Measurements from ENCODE around the gene ZCCHC2. TPM values are rescaled to one million over a fixed set of nuclear protein-coding genes. Genes with fewer than 3 reads are reported as not detected.
A peak's percentile ranks its signal among the peaks of the same experiment; 100 is the strongest.

ZCCHC2 gene
- total and polyA plus RNA-seq, 9 of the 15 experiments (the other 6 are each of a cell fraction or from before 2014, with no cell fraction given): 1.0 to 9.2 (median 6.0) TPM

DNA sequence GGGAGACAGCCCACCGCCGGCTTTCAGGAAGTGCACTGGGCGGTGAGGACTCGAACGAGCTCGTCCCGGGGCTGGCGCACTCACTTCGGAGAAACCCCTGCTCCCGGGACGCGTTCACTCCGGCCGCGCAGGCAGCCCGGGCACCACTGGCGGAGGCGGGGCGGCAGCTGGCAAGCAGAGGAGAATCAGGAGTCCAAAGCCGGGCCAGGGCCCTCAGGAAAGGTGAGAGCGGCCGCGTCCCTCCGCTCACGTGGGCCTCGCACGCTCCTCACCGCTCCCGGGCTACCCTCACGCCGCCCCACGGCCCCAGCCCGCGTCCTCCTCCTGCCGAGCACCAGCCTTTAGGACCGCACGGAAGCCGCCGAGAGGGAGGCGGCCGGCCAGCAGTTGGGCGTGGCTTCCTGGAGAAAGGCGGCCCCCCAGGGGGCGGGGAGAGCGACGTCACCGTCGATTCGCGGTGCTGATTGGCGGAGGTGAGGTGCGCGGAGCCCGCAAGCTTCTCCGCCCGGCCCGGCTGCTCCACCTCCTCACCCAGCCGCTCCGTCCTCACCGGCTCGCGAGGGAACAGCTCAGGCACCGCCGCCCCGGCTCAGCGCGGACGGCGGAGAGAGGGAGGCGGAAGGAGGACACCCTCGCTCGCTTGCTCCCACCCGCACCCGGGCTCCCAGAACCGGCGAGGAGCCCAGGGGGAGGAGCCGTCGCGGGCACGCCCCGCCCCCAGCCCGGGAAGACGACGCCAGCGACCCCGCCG lies at the start of gene ZCCHC2 (continued):
- TF ChIP-seq SPI1 (IDR thresholded peaks at IDR 0.05; ENCODE audit: borderline replicate concordance, low read depth, low read length) (no peak), SAFB (IDR thresholded peaks at IDR 0.05; ENCODE audit: borderline replicate concordance, low read depth, low read length) (peak; percentile 73), ZBTB17 (CRISPR knock-in tag; IDR thresholded peaks at IDR 0.05) (no peak), ZNF79 (CRISPR knock-in tag; IDR thresholded peaks at IDR 0.05; ENCODE audit: low read depth) (no peak), ZKSCAN8 (CRISPR knock-in tag; IDR thresholded peaks at IDR 0.05) (no peak), CBFB (CRISPR knock-in tag; IDR thresholded peaks at IDR 0.05) (no peak), SMARCC2 (IDR thresholded peaks at IDR 0.05; ENCODE audit: low read depth) (no peak), EHMT2 (IDR thresholded peaks at IDR 0.05) (no peak), TEAD1 (CRISPR knock-in tag; IDR thresholded peaks at IDR 0.05) (no peak), PHB2 (IDR thresholded peaks at IDR 0.05; ENCODE audit: low read depth) (no peak), TCFL5 (CRISPR knock-in tag; conservative IDR thresholded peaks at IDR 0.05) (no peak), ZNF780A (CRISPR knock-in tag; IDR thresholded peaks at IDR 0.05) (no peak), ZNF23 (CRISPR knock-in tag; IDR thresholded peaks at IDR 0.05) (no peak), HMGN3 (IDR thresholded peaks at IDR 0.05; ENCODE audit: borderline replicate concordance, extremely low read depth, insufficient read length, low read depth, low read length) (no peak)
- TF ChIP-seq, protein P1, sequence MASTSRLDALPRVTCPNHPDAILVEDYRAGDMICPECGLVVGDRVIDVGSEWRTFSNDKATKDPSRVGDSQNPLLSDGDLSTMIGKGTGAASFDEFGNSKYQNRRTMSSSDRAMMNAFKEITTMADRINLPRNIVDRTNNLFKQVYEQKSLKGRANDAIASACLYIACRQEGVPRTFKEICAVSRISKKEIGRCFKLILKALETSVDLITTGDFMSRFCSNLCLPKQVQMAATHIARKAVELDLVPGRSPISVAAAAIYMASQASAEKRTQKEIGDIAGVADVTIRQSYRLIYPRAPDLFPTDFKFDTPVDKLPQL (IDR thresholded peaks at IDR 0.05; ENCODE audit: extremely low read depth, insufficient read length): no peak
- TF ChIP-seq, protein P2, sequence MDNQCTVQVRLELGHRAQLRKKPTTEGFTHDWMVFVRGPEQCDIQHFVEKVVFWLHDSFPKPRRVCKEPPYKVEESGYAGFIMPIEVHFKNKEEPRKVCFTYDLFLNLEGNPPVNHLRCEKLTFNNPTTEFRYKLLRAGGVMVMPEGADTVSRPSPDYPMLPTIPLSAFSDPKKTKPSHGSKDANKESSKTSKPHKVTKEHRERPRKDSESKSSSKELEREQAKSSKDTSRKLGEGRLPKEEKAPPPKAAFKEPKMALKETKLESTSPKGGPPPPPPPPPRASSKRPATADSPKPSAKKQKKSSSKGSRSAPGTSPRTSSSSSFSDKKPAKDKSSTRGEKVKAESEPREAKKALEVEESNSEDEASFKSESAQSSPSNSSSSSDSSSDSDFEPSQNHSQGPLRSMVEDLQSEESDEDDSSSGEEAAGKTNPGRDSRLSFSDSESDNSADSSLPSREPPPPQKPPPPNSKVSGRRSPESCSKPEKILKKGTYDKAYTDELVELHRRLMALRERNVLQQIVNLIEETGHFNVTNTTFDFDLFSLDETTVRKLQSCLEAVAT (IDR thresholded peaks at IDR 0.05): peak in 1 of 2 experiments; percentile 74; a peak in 1 of 4 replicates
- TF ChIP-seq, protein P3, sequence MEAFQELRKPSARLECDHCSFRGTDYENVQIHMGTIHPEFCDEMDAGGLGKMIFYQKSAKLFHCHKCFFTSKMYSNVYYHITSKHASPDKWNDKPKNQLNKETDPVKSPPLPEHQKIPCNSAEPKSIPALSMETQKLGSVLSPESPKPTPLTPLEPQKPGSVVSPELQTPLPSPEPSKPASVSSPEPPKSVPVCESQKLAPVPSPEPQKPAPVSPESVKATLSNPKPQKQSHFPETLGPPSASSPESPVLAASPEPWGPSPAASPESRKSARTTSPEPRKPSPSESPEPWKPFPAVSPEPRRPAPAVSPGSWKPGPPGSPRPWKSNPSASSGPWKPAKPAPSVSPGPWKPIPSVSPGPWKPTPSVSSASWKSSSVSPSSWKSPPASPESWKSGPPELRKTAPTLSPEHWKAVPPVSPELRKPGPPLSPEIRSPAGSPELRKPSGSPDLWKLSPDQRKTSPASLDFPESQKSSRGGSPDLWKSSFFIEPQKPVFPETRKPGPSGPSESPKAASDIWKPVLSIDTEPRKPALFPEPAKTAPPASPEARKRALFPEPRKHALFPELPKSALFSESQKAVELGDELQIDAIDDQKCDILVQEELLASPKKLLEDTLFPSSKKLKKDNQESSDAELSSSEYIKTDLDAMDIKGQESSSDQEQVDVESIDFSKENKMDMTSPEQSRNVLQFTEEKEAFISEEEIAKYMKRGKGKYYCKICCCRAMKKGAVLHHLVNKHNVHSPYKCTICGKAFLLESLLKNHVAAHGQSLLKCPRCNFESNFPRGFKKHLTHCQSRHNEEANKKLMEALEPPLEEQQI (IDR thresholded peaks at IDR 0.05): peak; percentile 43; the same call in 1 of the 2 replicates
- TF ChIP-seq, protein P4, sequence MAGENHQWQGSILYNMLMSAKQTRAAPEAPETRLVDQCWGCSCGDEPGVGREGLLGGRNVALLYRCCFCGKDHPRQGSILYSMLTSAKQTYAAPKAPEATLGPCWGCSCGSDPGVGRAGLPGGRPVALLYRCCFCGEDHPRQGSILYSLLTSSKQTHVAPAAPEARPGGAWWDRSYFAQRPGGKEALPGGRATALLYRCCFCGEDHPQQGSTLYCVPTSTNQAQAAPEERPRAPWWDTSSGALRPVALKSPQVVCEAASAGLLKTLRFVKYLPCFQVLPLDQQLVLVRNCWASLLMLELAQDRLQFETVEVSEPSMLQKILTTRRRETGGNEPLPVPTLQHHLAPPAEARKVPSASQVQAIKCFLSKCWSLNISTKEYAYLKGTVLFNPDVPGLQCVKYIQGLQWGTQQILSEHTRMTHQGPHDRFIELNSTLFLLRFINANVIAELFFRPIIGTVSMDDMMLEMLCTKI (IDR thresholded peaks at IDR 0.05; ENCODE audit: partially characterized antibody): no peak
- TF ChIP-seq, protein P5, sequence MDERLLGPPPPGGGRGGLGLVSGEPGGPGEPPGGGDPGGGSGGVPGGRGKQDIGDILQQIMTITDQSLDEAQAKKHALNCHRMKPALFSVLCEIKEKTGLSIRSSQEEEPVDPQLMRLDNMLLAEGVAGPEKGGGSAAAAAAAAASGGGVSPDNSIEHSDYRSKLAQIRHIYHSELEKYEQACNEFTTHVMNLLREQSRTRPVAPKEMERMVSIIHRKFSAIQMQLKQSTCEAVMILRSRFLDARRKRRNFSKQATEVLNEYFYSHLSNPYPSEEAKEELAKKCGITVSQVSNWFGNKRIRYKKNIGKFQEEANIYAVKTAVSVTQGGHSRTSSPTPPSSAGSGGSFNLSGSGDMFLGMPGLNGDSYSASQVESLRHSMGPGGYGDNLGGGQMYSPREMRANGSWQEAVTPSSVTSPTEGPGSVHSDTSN (CRISPR knock-in tag; IDR thresholded peaks at IDR 0.05; ENCODE audit: low read depth): no peak
- TF ChIP-seq, protein P5 (tag; conservative IDR thresholded peaks at IDR 0.05; ENCODE audit: low read depth): no peak

Measured in K562 (cell line).